Fibroblast of lung (primary cell): Measurements from ENCODE around the gene ARIH2. TPM values are rescaled to one million over a fixed set of nuclear protein-coding genes. Genes with fewer than 3 reads are reported as not detected.

Source experiments
- DNase-seq, 2 donors: peaks; one replicate each; pipeline versions ENCODE4 v3.0.0 to v3.0.0-alpha.2; 2010; ENCODE audit warnings: low read depth in 2 of 2
- H2AFZ ChIP-seq: 2 replicates; pipeline ENCODE4 v1.5.1; 2012; ENCODE audit warnings: low read length, control low read depth, inconsistent platforms
- H3K27ac ChIP-seq: 2 replicates; pipeline ENCODE4 v1.5.1; 2011; ENCODE audit warnings: low read length, control low read depth; ENCODE audit not compliant: insufficient read depth
- H3K27me3 ChIP-seq: 2 replicates; pipeline ENCODE4 v1.5.1; 2011; ENCODE audit warnings: mild to moderate bottlenecking, low read length; ENCODE audit not compliant: control insufficient read depth, insufficient read depth
- H3K36me3 ChIP-seq: 2 replicates; pipeline ENCODE4 v1.5.1; 2011; ENCODE audit warnings: low read length; ENCODE audit not compliant: control insufficient read depth, insufficient read depth
- H3K4me1 ChIP-seq: 2 replicates; pipeline ENCODE4 v1.5.1; 2011; ENCODE audit warnings: low read length; ENCODE audit not compliant: control insufficient read depth, insufficient read depth; ENCODE audit errors: extremely low read depth
- H3K4me2 ChIP-seq: 2 replicates; pipeline ENCODE4 v1.5.1; 2011; ENCODE audit warnings: low read length, control low read depth; ENCODE audit not compliant: insufficient read depth; ENCODE audit errors: extremely low read depth
- H3K4me3 ChIP-seq, 4 experiments: fragments of 200-600 bp in 1 of 4; sonication (generic) in 1 of 4; replicated peaks in 1 of 4; 2 replicates each; pipeline ENCODE4 v1.5.1; 2011 to 2016; ENCODE audit warnings: low read length in 4 of 4, low read depth in 3 of 4, mild to moderate bottlenecking in 3 of 4, control low read depth in 2 of 4, inconsistent platforms in 1 of 4, mixed read lengths in 1 of 4; ENCODE audit not compliant: insufficient read depth in 1 of 4; ENCODE audit errors: control extremely low read depth in 1 of 4
- H3K79me2 ChIP-seq: 2 replicates; pipeline ENCODE4 v1.5.1; 2012; ENCODE audit warnings: mild to moderate bottlenecking, low read length, inconsistent platforms; ENCODE audit not compliant: control insufficient read depth, insufficient read depth
- H3K9ac ChIP-seq: 2 replicates; pipeline ENCODE4 v1.5.1; 2011; ENCODE audit warnings: mild to moderate bottlenecking, low read length, control low read depth; ENCODE audit not compliant: insufficient read depth
- H3K9me3 ChIP-seq: 2 replicates; pipeline ENCODE4 v1.5.1; 2012; ENCODE audit warnings: low read depth, low read length; ENCODE audit not compliant: control insufficient read depth, insufficient read depth
- H4K20me1 ChIP-seq: 2 replicates; pipeline ENCODE4 v1.5.1; 2011; ENCODE audit warnings: low read length; ENCODE audit not compliant: control insufficient read depth, insufficient read depth; ENCODE audit errors: extremely low read depth
- EZH2 ChIP-seq: IDR thresholded peaks from 2 replicates; pipeline ENCODE4 v1.5.1; 2012; ENCODE audit warnings: low read length, control low read depth, mild to moderate bottlenecking; ENCODE audit errors: missing control alignments
- polyA plus RNA-seq, 2 donors: library from polyadenylated mRNA; depleted of rRNA in 1 of 2; stranded (reverse) in 1 of 2; unstranded in 1 of 2; fragments of >200 nt; gene quantifications; 2 replicates each; pipeline ENCODE4 v1.2.1, GENCODE V29; 2011 to 2012; ENCODE audit warnings: missing spikeins in 1 of 2
- total RNA-seq: library from RNA; depleted of rRNA; stranded (reverse); fragments of >200 nt; gene quantifications from 2 replicates; pipeline ENCODE4 v1.2.1, GENCODE V29; 2014
- TF ChIP-seq, protein P1 (sequence below), 2 donors: IDR thresholded peaks in 1 of 2; conservative IDR thresholded peaks in 1 of 2; 1 replicate in 1 of 2; 2 replicates in 1 of 2; pipeline ENCODE4 v1.5.1; 2011 to 2012; ENCODE audit warnings: low read length in 2 of 2, control low read depth in 1 of 2, inconsistent platforms in 1 of 2, low read depth in 1 of 2, mild to moderate bottlenecking in 1 of 2

Gene ARIH2
- total and polyA plus RNA-seq, 2 donors (not counting 1 experiment from before 2014, with no cell fraction given), result 71.4 to 91.7 TPM

DNA sequence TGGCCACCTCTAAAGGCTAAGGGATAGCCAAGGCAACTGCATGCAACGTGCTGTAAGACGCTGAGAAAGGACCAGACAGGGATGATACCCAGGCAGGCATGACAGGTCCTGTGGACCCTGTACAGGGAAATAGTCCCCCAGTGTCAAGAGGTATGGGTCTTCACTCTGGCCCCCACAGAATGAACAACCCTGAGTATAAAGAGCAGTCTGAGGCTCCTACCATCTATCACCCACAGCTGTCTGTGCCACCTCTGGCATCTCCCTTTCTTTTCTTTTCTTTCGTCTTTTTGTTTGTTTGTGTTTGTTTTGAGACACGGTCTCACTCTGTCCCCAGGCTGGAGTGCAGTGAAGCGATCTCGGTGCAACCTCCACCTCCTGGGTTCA lies 38.7 kb upstream of the ARIH2 start:
- no peaks in the 10 kb centered on the region for H3K79me2 ChIP-seq
- H3K4me3 ChIP-seq, result no peak overlapping the region
- H3K9me3 ChIP-seq, result no peaks in the 10 kb centered on the region
- H3K4me2 ChIP-seq, result no peak overlapping the region
- H3K27me3 ChIP-seq, result no peaks in the 10 kb centered on the region
- no peaks in the 10 kb centered on the region for H3K4me1 ChIP-seq
- no peak for DNase-seq
- TF ChIP-seq, protein P1, sequence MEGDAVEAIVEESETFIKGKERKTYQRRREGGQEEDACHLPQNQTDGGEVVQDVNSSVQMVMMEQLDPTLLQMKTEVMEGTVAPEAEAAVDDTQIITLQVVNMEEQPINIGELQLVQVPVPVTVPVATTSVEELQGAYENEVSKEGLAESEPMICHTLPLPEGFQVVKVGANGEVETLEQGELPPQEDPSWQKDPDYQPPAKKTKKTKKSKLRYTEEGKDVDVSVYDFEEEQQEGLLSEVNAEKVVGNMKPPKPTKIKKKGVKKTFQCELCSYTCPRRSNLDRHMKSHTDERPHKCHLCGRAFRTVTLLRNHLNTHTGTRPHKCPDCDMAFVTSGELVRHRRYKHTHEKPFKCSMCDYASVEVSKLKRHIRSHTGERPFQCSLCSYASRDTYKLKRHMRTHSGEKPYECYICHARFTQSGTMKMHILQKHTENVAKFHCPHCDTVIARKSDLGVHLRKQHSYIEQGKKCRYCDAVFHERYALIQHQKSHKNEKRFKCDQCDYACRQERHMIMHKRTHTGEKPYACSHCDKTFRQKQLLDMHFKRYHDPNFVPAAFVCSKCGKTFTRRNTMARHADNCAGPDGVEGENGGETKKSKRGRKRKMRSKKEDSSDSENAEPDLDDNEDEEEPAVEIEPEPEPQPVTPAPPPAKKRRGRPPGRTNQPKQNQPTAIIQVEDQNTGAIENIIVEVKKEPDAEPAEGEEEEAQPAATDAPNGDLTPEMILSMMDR (conservative IDR thresholded peaks at IDR 0.05 in 1 of 2, IDR thresholded peaks at IDR 0.05 in 1 of 2; ENCODE audit: low read depth in 1 of 2, low read length in 2 of 2), result no peak
- no peak for TF ChIP-seq EZH2
- no peak overlapping the region for H3K9ac ChIP-seq
- H2AFZ ChIP-seq, result no peak overlapping the region
- H3K27ac ChIP-seq, result no peak overlapping the region
- H3K36me3 ChIP-seq, result no peaks in the 10 kb centered on the region
- no peaks in the 10 kb centered on the region for H4K20me1 ChIP-seq

DNA sequence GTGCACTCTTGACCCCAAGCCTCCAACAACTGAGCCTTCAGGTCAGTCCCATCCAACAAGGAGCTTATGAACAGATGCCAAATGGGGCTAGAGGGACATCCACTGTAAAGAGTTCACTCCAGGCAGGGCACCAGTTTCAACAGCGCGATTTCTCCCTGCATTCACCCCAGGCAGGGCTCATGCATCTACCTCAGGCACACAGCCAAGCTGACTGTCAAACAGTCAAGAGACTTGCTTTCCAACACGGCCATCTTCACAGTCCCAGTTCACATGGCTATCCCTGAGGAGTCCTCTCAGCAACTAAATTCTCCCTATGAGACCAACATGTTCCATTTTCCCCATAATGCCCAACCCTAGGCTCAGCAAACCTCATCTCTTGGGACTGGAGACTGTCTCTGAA lies 37.6 kb upstream of the ARIH2 start:
- H3K4me2 ChIP-seq, result no peak overlapping the region
- no peak for DNase-seq
- H4K20me1 ChIP-seq, result no peaks in the 10 kb centered on the region
- no peak overlapping the region for H3K27ac ChIP-seq
- no peak for TF ChIP-seq EZH2
- TF ChIP-seq, protein P1 (conservative IDR thresholded peaks at IDR 0.05 in 1 of 2, IDR thresholded peaks at IDR 0.05 in 1 of 2; ENCODE audit: low read depth in 1 of 2, low read length in 2 of 2), result no peak
- H3K9me3 ChIP-seq, result no peaks in the 10 kb centered on the region
- no peaks in the 10 kb centered on the region for H3K36me3 ChIP-seq
- no peaks in the 10 kb centered on the region for H3K4me1 ChIP-seq
- H3K4me3 ChIP-seq, result no peak overlapping the region
- H2AFZ ChIP-seq, result no peak overlapping the region
- H3K9ac ChIP-seq, result no peak overlapping the region
- H3K79me2 ChIP-seq, result no peaks in the 10 kb centered on the region
- no peaks in the 10 kb centered on the region for H3K27me3 ChIP-seq

DNA sequence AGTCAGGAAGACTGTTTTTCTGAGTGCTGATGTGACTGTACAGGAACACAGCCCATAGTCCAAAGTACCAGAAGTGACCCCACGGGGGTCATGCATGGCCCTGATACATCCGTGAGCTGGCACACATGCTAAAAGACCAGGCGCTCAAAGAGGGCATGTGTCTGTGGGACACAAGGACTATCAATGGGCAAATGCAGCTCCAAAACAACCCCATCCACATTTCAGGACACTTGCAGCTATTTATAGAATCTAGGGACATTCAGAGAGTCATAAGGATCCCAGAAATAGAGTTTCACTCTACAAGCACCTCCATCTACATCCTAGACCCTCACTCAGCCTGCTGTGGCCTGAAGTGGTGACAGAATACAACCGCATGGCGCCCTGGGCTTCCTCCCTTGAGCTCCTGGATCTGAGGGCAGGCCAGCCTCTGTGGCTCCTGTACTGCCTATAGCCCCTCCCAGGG lies 37.0 kb upstream of the ARIH2 start:
- no peaks in the 10 kb centered on the region for H3K4me1 ChIP-seq
- no peak overlapping the region for H3K4me3 ChIP-seq
- H3K9me3 ChIP-seq, result no peaks in the 10 kb centered on the region
- no peak for DNase-seq
- H3K4me2 ChIP-seq, result no peak overlapping the region
- no peak overlapping the region for H3K9ac ChIP-seq
- H3K36me3 ChIP-seq, result no peaks in the 10 kb centered on the region
- H3K79me2 ChIP-seq, result no peaks in the 10 kb centered on the region
- no peak overlapping the region for H3K27ac ChIP-seq
- no peaks in the 10 kb centered on the region for H4K20me1 ChIP-seq
- H2AFZ ChIP-seq, result no peak overlapping the region
- H3K27me3 ChIP-seq, result no peaks in the 10 kb centered on the region
- TF ChIP-seq EZH2, result no peak
